Measurements from ENCODE around the gene COL18A1. TPM values are rescaled to one million over a fixed set of nuclear protein-coding genes. Genes with fewer than 3 reads are reported as not detected.
A peak's percentile ranks its signal among the peaks of the same experiment; 100 is the strongest.
"Not testable (repeated sequence)": the region's sequence is repeated elsewhere in the genome, so short reads cannot be mapped to it uniquely, and the experiment has no call there.

Gene COL18A1
- total RNA-seq, 1 donor from 2014 or later: 15.4 TPM

GRCh38 chr21:45427331-45428271 lies 22.6 kb downstream of the COL18A1 start:
- DNase-seq: no peak

GRCh38 chr21:45428534-45428933 lies 23.6 kb downstream of the COL18A1 start:
- no peak for DNase-seq

DNA sequence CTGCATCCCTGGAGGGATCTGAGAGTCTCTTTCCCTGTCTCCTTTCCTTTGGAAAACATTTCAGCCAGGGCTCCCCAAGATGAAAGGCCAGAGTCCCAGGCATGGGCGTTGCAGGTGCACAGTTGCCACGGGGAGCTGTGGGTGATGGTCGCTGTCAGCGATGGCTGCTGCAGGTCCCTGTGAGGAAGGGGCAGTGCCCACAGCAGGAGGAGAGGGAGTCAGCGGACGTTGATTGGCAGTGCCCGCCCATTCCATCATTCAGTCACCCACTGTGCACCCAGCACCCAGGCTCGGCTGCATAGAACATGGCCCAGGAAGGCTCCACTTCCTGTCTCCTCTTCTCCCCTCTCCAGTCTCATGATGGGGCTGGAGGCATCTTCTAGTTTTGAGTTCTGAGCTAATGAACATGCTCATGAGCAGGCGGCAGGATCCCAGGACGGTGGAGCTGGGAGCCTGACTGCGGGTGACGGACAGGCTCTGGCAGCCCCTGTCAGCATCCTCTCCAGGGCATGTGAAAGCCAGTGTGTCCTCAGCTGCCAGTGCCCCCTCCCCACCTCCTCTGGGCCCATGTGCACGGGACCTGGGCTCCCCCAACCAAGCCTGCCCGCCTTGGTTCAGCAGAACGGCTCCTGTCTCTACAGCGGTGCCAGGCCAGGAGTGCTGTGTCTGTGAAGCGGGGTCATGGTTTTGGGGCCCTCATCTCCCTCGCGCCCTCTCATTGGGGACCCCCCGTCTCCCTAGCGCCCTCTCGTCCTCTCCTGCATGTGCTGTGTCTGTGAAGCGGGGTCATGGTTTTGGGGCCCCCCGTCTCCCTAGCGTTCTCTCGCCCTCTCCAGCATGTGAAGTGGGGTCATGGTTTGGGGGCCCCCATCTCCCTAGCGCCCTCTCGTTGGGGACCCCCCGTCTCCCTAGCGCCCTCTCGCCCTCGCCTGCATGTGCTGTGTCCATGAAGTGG lies 24.5 kb downstream of the COL18A1 start:
- no peak for DNase-seq

DNA sequence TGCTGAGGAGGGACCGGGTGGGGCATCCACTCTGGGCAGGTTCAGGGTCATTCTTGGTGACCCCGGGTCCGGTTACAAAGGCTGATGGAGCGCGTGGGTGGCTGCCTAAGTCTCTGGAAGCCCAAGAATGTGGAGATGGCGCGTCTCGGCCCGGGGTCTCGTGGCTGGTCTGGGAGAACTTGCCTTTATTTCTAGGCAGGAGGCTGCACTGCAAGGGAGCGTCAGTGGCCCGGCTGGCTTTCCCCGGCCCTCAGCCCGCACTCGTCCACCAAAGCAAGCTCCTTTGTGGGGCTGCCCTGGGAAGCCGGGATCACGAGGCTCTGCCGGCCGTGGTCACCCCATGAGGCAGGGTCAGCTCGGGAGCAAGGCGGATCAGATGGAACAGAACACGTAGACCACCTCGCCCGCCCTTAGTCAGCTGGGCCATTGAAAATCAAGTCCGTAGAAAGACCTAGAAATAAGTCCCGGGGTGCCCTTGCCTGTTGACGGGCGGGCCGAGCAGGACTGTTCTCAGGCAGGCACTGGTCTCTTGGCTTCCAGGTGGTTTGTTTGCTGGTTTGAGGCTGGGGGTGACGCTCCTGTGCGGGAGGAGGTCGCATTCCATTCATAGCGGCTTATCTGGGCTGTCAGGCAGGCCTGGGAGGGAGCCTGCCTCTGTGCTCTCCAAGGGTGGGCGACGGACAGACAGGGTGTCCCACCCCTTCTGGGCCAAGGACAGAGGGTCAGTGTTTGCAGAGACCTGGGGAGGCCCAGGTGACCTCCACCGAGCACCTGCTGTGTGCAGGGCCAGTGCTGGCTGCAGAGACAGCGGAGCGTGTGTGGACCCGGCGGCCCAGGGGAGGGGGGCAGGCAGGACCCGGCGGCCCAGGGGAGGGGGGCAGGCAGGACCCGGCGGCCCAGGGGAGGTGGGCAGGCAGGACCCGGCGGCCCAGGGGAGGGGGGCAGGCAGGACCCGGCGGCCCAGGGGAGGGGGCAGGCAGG lies 25.8 kb downstream of the COL18A1 start:
- no peak for DNase-seq

DNA sequence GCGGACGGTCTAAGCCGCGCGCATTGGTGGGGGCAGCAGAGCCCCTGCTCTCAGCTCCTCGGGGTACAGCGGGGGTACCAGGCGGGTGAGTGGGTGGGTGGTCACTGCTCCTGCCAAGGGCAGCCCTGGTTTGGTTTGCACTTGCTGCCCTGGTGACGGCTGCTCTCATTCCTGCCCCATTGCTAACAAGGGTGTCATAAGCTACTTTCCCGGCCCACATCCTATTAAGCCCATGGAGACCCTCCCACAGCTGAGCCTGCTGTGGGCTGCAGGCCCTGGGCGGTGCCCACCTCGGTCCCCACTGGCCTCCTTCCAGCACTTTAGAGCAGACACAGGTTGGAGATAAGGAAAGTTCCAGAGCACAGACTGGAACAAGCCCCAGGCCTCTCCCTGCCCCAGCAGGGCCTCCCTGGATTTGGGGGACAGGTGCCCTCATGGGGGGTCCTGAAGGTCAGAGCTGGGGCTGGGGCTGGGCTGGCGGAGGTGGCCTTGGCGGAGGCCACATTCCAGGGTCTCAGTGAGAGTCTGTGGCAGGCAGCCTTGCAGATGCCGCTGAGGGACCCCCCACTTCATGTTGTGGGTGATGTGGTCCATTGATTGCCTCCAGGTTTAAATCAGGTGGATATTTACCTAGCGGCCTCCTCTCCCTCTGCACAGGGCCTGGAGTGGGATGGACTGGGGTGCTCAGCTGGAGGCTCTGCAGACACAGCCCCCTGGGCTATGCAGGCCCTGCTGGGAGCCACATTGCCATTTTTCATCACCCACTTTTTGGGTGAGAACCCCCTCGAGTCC lies 27.0 kb downstream of the COL18A1 start:
- DNase-seq: no peak

DNA sequence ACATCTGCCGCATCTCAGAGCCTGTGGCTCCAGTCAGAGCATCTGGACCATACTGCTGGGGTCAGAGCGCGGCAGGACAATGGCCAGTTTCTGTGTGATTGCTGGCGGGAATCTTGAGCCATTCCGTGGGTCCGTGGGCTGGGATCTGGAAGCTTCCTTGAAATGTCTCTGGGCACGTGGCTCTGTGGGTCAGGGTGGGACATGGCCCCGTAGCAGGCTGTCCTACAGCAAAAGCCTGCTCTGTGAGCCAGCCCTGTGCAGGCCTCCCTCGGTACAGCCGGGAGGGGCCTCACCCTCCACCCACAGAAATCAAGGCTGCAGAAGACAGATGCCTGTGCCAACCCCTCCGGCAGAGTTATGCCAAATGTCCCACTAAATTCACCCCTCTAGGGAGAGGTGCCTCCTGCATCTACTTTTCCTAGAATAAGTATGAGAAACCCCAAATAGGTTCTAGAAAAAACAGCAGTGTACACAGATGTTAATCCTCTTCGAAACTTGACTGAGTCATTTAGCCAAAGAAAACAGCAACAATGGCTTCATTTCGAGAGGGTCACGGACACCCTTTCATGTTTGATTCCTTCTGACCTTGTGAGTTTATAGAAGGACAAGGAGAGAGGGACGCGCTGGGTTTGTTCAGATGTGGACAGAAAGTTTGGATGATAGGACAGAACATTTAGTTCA lies 27.8 kb downstream of the COL18A1 start:
- DNase-seq: no peak

DNA sequence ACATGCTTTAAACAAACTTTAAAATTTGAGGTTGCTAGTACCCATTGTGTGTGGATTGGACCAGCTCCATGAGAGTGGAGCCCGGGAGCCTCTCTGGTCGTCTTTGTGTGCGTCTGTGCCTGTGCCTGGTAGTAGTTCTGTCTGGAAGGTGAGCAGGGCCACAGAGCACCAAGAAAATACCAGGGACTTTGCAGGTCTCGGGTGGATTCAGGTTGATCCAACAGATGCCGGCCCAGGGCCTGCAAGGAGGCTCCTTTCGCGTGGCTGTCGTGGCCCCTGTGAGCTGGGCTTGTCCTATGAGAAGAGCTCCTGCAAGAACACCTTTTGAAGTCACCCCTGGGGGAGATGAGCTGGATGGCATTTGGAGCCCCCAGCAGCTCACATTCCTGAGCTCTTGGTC lies 28.3 kb downstream of the COL18A1 start:
- DNase-seq: no peak

DNA sequence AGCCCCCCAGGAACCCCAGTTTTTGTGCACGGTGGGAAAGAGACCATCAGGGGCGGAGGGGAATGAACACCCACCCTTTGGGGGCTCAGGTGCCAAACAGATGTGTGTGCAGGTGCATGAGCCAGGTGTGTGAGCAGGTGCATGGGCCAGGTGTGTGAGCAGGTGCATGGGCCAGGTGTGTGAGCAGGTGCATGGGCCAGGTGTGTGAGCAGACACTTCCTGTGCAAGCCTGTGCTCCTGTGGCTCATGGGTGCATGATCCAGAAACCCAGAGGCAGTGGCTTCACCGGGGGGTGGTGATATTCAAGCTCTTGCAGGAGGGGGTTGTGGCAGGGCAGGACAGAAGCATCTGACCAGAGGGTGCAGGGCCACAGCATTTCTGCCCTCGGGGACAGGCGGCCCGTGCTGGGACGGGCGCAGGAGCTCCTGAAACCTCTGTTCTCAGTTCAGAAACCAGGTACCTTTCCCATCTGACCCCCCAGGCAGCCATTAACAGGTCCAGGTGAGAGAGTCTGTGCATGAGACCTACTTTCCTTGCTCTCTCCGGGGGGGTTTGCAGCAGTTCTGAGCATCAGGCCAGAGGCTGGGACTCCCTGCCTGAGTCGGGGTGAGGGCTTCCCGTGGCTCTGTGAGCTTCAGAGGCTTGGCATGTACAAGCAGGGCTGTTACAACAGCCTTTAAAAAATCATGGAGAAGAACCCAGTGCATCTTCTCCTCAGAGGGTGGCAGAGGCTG lies 29.1 kb downstream of the COL18A1 start:
- no peak for DNase-seq

DNA sequence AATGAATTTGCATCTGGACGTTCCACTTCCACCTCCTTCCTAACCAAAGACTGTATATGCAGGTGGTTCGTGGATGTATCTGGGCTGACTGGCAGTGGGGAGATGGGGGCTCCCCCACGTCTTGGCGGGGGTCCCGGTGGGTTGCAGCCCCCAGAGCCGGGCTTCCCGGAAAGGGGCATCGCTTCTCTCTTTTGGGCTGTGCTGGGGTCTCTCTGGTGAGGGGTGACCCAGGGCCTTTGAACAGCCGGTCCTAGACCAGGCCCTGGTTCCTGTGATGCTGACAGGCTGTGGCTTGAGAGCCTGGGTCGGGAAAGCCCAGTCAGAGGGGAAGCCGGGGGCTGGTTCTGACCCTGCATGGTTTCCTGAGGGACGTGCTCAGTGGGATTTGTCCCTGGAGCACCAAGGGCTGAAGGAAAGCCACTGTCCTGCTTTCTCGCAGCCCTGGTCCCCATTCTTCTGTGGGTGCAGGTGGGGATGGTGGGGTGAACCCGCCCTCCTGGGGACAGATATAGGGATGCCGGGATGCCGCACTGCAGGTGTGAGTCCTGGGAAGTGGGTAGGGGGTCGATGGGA lies 29.8 kb downstream of the COL18A1 start:
- DNase-seq: no peak

DNA sequence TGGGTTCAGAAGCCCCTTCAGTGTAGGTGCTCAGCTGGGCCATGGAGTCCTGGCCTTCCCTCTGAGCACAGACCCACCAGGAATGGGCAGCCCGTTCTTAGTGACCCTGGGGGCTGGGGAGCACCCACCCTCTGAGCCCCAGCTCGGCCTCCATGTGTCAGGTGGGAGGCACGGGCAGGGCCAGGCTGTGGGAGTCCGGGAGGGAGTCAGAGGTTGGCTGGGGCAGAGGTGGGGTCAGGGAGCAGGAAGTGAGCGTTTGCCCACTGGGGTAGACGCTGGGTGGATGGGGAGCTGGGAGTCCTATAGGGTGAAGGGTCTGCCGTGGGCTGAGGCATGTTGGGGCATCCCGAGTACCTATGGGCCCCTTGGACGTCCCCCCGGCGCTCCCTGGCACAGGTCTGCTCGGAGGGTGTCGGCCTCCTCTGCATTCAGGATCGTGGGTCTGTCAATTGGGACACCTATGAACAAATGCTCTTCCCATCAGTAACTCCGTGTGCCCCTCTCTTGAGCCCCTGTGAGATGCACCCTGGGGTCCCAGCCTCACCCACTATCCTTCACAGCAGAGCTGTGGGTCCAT lies 30.5 kb downstream of the COL18A1 start:
- DNase-seq: no peak

DNA sequence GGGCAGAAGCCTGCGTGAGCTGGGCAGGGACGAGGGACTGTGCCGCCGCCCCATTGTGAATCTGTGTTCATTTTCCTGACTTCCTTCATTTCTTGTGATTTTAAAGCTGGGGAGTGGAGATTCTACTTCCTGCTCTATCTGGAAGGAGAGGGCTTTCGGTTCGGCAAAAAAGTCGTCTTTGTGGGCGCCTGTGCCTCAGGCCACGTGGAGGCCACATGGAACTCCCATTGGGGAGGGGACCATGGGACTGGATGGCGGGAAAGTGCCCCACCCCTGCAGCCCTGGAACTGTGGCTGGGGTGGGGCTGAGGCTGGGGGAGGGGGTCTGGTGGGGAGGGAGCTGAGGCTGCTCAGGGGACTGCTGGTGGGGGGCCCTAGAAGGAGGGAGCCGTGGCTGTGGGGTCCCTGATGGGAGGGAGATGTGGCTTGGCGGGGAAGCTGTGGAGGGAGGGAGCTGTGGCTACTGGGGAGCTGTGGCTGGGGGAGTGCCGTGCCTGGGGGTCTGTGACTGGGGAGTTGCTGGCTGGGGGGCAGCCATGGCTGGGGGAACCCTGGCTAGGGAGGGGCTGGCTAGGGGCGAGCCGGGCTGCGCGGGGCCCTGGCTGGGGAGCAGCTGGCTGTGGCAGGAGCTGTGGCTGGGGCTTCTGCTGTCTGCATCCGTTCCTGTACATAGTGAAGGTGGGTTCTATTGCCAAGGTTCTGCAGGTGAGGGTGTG lies 31.5 kb downstream of the COL18A1 start:
- DNase-seq: no peak

DNA sequence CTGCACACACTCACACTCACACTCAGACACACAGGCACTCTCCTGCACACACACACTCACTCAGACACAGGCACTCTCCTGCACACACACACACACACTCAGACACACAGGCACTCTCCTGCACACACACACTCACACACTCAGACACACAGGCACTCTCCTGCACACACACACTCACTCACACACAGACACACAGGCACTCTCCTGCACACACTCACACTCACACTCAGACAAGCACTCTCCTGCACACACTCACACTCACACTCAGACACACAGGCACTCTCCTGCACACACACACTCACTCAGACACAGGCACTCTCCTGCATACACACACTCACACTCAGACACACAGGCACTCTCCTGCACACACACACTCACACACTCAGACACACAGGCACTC lies 32.9 kb downstream of the COL18A1 start:
- DNase-seq: not testable (repeated sequence)

DNA sequence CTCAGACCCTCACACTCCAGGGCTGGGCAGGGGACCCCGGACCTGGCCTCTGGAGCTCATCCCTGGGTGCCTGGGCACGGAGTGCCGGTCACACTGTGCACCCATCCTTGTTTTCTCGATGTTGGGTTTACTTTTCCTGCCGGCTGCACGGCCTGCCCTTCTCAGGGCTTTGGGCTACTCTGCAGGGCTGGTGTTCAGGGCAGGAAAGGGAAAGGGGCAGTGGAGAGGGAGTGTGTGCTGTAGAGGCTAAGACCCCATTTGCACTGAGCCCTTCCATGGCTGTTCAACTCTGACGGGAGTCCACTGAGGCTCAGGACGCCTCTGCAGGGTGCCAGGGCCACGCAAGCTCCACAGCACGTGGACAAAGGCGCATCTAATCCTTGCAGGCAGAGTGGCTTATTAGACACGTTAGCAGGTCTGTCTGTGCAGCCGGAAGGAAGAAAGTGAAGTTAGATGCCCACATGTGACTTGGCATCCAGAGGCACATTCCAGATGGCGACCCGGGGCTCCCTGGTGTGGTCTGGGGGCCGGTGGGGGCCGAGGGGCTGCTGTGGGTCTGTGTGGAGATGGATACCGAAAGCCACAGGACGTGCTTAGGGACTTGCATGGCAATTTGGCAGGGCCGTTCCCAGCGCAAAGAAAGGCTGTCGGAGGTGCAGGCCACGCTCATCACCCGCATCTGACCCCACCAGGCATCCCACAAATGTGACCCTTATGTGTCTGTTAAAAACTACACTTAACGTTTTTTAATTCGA lies 33.6 kb downstream of the COL18A1 start:
- DNase-seq: no peak

DNA sequence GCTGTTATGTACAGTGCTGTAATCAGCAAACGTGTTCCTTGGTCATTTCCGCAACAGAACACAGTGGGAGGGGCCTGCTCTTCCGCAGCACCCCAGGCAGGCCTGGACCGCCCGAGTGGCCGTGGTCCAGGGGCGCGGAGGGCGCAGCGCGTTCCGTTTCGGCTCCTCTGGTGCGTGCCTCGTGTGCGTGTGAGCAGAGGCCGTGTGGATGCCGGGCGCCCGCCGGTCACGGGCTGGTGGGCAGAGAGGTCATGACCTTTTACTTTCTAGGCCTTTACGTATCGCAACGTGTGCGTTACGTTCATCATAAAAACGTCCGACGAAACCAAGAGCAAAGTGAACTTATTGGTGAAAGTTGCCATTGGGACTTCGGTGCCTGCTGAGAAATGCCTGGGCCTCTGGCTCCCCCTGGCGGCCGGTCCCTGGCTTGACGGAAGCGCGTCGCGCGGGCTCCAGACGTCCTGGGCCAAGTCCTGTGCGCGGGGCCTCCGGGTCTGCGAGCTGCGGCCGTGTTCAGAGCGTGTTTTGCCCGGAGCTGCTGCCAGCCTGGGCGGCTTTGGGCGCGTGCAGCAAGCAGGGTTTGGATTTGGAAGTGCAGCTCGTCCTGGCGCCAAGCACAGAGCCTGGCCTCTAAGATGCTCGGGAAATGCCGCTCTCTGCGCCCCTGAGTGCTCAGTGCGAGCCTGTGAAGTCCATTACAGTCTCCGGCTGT lies 34.4 kb downstream of the COL18A1 start:
- DNase-seq: peak; percentile 53

GRCh38 chr21:45439901-45440461 lies 35.0 kb downstream of the COL18A1 start:
- DNase-seq: no peak

GRCh38 chr21:45440736-45441350 lies 35.9 kb downstream of the COL18A1 start:
- no peak for DNase-seq
